TTC549 (cell line): ENCODE measurements around the gene CD9.
"Not testable (repeated sequence)": the region's sequence is repeated elsewhere in the genome, so short reads cannot be mapped to it uniquely, and the experiment has no call there.

ENCODE experiments used
- FAIRE-seq: peaks from 2 replicates; lab custom pipeline; 2012; peaks lifted over from hg19 to GRCh38; lab: Jason Lieb, UNC

The CD9 gene

DNA sequence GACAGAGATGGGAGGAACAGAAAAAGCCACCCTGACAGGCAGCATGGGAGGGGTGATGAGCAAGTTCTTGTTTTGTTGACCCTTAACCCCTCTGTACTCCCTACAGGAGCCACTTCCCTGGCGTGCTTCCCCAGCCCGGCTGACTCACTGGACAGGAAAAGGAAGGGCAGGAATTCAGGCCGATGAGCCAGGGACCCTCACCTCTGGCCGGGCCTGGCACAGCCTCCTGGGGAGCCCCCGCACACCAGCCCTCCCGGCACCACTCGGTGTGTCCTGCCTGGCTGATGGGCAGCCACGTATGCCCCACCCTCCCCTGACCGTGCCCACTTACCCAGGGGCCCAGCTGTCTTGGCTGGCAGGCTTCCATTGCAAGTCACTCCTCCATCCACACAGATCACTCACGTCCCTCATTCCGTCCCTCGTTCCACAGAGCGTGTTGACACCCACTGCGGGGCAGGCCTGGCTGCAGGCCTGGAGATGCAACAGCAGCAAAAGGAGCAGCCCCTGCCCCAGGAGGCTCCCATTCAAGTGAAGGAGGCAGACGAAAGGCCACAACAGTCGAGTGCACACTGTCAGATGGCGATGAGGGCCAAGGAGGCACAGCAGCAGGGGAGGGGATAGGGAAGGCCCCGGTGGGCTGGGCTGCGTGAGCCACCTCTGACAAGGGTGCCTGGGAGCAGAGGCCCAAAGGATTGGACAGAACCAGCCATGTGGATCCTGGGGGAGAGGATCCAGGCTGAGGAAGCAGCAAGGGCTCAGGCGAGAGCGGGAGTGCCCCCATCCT is 19.7 kb upstream of the CD9 start:
- no peak for FAIRE-seq

DNA sequence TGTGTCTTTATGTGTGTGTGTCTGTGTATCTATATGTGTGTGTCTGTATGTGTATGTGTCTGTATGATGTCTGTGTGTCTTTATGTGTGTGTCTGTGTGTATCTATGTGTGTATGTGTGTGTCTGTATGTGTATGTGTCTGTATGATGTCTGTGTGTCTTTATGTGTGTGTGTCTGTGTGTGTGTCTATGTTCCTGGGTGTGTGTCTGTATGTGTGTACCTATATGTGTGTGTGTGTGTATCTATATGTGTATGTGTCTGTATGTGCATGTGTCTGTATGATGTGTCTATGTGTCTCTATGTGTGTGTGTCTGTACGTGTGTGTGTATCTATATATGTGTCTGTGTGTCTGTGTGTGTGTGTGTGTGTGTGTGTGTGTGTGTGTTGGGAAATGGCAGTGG is 19.0 kb upstream of the CD9 start:
- FAIRE-seq: no peak

DNA sequence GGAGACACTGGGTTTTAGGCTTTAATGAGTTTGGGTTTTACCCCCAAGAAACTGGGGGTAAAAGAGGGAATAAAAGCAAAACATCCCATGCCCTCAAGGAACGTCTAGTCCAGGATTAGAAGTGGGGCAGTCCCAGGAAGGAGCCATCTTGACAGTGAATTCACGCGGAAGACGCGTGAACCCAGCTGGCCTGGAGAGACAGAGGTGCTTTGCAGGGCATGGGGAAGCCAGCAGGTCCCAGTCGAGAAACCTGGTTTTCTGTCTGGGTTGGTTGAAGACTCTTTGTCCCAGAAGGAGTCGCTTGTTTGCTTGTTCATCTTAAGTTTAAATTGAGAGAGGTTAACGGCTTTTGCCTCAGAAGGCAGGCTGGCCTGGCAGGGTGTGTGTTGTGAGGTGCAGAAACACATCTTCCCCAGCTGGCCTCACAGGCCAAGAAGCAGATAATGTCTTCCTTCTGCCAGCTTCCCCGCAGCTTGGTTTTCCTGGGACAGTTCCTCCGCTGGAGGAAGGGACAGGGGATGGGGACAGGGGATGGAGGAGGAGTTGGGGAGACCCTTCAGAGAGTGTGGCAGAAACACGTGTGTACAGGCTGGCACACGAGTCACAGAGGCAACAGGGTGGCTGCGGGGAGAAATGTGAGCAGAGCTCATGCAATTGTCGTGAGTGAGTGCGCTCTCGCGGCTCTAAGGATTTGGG is 18.5 kb upstream of the CD9 start:
- FAIRE-seq: no peak

DNA sequence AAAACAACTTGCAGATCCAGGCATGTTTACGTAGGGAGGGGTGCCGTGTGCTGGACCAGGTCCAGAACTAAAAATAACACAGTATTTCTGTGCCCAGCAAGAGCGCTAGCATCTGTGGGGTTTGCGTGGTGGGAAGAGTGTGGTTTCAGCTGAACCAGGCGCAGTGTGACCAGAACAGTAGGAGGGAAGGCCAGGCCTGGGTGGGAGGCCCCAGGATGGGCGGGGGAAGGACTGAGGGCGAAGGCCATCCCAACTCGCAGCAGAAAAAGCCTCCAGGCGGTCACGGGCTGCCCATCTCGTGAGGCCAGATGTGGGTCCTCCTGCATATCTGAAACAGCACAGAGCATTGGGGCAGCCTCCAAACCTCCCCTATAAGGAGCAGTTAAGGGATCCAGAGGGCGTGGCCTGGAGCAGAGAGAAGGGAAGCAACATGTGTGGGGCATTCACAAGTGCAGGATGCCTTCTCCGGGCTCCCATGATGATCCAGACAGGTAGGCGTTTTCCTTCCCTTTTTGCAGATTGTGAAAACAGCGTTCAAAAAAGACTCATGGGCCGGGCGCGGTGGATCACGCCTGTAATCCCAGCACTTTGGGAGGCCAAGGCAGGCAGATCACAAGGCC is 17.8 kb upstream of the CD9 start:
- FAIRE-seq: no peak

DNA sequence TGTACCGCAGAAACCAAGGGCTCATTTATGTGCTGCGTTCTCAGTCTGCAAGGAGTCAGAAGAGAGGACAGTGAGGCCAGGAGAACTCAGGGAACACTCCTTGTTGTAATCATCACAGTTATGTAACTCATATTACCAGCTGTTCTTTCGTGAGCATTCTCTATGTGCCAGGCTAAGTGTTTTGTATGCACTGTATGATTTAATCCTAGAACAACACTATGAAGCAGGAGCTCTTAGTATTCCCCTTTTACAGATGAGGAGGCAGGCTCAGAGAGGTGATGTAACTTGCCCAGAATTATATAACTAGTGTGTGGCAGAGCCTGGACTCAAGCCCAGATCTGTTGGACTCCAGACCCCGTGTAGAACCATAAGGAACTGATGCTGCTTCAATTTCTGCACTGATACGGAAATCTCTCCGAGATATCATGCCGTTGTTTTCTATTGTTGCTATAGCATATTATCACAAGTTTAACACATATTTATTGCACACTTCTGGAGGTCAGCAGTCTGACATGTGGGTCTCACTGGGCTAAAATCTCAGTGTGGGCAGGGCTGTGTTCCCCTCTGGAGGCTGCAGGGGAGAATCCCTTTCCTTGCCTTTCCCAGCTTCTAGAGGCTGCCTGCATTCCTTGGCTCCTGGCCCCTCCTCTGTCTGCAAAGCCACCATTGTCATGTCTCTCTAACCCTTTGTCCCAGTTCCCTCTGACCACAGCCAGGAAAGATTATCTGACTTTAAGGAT is 16.3 kb upstream of the CD9 start:
- FAIRE-seq: no peak

DNA sequence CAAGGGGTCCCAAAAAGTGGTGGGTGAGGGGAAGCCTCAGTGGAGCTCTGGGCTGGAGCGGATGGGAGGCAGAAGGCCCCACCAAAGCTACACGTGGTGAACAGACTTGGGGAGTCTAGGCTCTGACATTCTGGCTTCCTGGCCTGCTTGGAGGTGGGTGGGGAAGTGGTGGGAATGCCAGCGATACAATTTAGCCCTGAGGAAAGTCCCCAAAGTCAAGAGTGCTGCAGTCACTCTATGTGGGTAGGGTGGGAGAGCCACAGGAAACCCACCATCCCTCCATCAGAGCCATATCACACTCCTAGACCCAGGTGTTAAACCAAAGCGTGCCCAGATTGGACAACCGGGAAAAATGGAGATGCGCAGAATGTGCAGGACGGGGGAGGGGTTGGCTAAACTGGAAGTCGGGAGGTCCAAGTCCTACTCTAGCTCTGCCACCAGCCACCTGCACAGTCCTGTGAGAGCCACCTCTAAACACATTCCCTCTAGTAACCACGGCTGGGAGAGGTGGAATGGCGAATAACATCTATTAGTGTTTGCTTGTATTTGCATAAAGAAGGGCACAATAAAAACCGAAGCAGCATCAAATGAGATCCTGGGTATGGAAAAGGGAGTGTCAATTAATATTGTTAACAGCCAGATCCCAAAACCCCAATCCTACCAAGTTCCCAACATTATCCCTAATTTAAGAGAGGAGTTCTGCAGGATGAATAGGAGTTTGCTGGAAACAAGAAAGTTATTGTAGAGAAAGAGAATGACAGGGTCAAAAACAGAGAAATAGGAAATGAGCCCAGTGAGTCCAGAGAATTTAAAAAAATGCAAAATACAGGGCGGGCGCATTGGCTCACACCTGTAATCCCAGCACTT is 14.0 kb upstream of the CD9 start:
- FAIRE-seq: no peak

DNA sequence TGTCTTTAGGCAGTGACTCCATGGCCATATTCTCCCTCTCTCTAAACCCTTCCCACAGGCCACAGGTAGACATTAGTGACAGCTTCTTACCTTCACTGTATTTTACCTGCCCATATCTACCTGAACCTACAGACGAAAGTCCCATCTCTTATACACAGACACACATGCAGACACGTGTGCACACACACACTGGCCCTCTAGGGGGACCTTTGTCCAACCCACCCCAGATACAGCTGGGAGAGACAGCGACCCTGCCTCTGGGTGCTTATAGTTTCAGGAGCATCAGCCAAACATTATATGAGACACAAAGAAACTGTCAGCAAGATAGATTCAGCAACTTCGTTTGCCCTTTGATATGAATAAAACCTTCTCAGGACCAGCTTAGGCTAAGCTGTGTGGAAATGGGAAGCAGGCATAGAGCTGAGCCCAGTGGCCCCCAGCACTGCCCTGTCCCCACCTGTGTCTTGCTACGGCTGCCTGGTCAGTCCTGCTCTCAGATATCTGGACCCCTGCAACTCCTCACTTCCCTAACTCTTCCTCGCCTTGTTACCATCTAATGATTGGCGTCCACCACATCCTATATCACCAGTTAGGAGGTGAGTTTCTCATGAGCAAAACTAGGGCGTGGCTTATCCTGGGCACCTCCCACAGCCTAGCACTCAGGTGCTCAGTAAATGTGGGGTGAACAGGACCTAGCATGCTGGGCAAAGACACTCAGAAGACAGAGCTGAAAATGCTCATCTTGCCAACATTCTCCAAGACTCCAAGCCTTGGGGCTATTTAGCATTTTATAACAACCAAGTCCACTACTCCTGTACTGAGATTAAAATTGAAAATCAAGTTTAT is 12.0 kb upstream of the CD9 start:
- FAIRE-seq: no peak

DNA sequence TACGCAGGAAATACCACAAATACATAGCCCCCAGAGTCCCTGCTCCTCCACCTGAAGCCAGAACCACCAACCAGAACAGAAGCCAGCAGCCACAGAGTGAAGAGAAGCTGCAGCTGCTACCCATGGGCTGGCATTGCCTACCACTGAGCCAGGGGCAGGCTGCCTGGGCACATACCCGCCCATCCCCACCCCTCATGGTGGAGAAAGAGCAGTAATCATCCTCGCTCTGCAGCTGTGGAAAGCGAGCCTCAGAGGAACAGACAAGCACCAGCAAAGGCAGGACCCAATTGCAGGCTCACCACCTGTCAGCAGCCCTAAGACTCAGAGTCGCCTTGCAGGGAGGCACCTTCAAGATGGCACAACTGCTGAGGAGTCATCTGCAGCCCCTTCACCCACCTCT is 11.2 kb upstream of the CD9 start:
- FAIRE-seq: no peak

DNA sequence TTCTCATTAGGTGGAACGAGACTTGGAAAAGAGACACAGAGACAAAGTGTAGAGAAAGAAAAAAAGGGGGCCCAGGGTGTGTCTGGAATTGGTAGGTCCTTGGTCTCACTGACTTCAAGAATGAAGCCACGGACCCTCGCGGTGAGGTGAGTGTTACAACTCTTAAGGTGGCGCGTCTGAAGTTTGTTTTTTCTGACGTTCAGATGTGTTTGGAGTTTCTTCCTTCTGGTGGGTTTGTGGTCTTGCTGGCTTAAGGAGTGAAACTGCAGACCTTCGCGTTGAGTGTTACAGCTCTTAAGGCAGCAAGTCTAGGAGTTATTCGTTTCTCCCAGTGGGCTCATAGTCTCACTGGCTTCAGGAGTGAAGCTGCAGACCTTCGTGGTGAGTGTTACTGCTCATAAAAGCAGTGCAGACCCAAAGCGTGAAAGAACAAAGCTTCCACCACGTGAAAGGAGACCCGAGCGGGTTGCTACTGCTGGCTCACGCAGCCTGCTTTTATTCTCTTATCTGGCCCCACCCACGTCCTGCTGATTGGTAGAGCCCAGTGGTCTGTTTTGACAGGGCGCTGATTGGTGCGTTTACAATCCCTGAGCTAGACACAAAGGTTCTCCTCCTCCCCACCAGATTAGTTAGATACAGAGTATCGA is 10.1 kb upstream of the CD9 start:
- FAIRE-seq: not testable (repeated sequence)

DNA sequence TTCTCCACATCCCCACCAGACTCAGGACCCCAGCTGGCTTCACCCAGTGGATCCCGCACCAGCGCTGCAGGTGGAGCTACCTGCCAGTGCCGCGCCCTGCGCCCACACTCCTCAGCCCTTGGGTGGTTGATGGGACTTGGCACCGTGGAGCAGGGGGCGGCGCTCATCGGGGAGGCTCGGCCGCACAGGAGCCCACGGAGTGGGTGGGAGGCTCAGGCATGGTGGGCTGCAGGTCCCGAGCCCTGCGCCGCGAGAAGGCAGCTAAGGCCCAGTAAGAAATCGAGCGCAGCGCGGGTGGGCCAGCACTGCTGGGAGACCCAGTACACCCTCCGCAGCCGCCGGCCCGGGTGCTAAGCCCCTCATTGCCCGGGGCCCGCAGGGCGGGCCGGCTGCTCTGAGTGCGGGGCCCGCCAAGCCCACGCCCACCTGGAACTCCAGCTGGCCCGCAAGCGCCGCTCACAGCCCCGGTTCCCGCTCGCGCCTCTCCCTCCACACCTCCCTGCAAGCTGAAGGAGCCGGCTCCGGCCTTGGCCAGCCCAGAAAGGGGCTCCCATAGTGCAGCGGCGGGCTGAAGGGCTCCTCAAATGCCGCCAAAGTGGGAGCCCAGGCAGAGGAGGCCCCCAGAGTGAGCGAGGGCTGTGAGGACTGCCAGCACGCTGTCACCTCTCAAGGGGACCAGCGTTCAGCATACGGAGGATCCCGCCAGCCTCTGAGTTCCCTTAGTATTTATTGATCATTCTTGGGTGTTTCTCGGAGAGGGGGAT is 9.3 kb upstream of the CD9 start:
- not testable (repeated sequence) for FAIRE-seq

DNA sequence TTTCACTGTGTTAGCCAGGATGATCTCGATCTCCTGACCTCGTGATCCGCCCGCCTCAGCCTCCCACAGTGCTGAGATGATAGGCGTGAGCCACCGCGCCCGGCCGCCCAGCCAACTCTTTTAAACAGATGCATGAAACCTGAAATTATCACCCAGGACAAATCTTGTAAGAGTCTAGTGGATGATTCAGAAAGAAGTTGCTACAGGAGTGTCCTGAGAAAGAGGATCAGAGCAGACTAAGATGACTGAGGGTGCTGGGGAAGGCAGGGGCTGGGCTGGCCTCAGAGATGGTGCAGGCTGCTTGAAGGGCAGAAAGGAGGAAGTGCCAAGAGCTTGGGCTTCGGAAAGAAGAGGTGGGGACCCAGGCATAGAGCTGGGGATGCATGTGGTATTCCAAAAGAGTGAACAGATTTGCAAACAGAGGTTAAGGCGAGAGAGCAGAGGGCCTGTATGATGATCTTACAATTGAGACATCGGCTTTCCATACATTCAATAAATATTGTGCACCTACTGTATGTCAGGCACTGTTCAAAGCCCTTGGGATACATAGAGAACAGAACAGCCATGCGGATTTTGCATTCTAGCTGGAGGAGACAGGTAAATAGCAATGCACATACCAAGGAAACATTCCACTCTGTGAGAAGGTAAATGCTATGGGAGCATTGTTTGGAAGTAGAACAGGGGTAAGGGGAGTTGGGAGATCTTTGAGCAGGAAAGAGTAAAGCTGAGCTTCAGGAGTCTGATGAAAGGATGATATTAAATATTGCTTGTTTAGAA is 7.4 kb upstream of the CD9 start:
- FAIRE-seq: no peak

DNA sequence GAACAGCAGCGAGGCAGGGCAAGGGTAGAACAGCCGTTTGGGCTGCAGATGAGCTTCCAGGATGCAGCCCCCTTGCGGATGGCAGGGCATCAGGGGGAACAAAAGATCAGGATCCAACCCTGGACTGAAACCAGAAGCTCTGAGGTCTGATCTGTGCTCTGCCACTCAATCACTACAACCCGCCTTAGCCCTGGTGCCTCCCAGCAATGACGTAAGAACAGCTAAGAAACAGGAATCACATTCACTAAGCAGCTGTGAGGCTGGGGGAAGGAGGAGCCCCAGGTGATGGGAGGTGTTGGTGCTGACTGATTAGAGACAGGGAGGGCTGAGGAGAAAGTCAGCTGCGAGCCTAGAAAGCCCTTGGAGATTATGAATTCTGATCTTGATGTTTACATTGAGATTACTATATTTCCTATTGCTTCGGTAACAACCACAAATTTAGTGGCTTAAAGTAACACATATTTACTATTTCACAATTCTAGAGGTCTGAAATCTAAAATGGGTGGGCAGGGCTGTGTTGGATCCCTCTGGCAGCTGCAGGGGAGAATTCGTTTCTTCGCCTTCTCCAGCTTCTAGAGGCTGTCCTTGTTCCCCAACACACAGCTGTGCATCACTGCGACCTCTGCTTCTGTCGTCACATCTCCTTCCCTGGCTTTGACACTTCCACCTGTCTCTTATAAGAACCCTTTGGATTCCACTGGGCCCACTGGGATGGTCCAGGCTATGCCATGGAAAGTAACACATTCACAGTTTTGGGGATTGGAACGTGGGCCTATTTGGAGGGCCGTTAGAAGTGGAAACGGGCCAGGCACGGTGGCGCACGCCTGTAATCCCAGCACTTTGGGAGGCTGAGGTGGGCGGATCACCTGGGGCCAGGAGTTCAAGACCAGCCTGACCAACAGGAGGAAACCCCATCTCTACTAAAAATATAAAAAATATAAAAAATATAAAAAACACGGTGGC is 6.1 kb upstream of the CD9 start:
- FAIRE-seq: no peak

DNA sequence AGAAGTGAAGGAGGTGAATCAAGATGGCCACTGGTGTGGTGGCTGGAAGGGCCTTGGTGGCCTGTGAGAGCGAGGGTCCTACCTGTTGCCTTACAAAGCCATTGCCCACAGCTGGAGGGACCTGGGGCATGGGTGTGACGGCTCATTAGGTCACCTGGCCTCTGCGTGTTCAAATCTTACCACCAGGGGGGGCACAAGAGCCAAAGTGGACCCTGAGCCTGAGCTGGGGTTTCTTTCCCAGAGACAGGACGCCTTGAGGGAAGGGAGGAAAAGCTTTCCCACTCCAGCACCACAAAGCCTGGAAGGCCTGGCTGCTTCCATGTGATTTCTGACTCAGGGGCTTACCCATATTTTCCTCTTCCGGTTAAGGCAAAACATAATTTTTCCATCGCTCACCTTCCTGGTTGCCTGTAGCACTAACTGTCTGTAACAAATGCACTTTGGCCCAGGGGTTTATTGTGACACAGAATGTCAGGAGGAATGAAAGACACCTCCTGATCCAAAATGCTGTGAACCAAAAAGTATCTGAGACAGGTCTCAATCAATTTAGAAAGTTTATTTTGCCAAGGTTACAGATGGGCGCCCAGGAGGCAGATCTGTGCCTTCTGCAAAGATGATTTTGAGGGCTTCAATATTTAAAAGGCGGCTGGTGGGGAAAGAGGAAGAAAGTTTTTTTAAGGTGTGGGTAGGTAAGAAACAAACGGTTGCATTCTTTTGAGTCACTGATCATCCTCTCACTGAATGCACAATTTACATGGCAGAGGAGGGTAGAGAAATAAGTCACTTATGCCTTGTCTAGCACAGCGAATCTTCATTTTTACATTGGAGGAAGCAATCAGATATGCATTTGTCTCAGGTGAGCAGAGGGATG is 4.3 kb upstream of the CD9 start:
- FAIRE-seq: no peak

DNA sequence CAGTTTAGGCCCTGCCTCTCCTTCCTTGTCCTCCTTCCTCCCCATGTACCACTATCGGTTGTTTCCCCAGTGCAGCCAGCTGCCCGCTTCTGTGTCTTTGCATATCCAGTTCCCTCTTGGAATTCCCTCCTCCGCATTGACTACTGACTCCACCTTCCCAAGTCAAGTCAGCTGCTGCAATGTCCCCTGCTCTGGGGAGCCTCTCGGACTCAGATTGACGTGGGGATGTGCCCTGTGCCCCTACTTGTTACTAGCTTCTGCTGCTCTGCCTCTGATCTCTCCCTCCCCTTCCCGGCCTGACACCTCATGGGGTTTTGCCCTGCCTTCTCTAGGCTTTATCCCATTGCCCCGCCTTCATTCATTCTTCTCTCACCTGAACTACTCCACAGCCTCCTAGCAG is 2.1 kb upstream of the CD9 start:
- FAIRE-seq: no peak

DNA sequence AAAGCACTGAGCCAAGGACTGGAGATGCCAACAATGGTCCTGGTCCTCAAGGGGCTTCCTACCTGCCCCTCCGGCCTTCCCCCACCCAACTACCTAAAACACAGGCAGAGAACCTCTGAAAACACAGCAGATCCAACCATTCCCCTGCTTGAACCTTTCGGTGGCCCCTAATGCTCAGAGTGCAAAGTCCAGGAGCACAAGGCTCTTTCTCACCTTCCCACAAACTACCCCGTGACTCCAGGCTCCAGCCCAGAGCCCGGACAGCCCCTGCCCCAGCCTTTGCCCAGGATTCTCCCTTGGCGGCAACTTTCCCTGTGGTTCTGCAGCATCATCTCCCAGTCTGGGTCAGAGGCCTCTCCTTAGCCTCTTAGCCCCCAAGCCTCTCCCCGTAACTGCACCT is 1.6 kb upstream of the CD9 start:
- FAIRE-seq: no peak

DNA sequence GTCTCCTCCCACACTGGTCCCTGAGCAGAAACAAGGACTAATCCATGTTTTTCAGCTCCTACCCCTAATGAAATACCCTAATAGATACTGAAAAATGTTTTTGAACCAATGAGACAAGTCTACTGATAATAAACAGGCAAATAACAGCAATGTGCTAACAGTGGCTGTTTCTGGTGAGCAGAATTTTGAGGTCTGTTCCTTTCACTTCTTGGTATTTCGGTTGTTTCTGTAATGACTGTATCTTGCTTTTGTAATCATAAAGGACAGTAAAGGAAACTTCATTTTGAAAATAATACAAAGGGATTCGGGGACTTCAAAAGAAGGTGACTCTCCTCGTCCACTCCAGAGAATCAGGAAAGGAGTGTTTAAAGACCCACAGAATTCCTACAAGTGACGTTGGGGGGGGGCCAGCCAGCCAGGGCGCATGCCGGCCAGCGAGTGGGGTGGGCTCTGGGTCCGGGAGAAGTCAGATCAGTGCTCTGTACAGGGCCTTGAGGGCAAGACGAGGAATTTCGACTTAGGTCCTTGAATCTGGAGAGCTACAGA is 1.1 kb upstream of the CD9 start:
- FAIRE-seq: no peak
